Measurements from ENCODE around the gene CNN3. TPM values are rescaled to one million over a fixed set of nuclear protein-coding genes. Genes with fewer than 3 reads are reported as not detected.

Gene CNN3
- total and polyA plus RNA-seq, 2 donors (not counting 1 experiment from before 2014, with no cell fraction given) = 2.3 to 17.2 TPM

DNA sequence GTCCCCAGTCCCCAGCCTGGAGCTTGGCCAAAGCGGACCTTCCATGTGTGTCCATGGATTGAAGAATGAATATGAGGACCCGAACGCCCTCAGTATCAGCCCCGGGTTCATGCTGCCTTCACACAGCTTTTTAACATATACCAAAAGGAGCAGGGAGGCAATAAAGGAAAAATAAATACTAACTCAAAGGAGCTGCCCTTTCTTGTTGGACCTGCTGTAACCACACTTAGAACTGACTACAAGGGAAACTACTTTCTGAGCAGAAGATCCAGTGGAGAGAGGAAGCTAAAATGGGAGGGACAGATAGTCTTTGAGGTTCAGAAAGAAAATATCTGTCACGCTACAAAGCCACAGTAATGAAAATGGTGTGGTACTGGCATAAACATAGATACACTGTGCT, 48.6 kb downstream of the CNN3 start:
- CTCF ChIA-PET = no interaction called here
- no peak for ATAC-seq (ENCODE audit: low read depth)

DNA sequence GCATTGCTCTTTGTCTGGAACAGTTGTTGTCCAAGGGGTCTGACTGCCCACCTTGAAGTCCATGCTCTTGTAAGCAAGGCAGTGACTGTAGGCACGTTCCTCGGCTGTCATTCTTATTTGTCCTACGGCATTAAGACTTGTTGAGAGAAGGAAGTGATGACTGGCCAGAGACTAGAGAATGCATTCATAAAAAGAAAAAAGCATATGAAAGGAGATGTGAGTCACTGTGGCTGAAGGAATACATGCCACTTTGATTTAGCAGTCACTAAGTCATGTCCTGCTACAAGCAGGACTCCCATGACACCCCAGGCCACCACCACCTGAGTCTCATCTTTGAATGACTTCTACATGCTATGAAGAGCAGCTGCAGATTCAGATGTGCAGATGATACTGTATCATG, 50.5 kb downstream of the CNN3 start:
- peaks cover 25% of the 10 kb centered on the region for H3K27me3 Mint-ChIP-seq
- no peaks in the 10 kb centered on the region for H3K36me3 ChIP-seq (replicated peaks in 1 of 2; ENCODE audit: control extremely low read depth in 1 of 2, control insufficient read depth in 1 of 2, extremely low read depth in 1 of 2, insufficient read depth in 2 of 2, low read length in 1 of 2)
- ATAC-seq (ENCODE audit: low read depth) = no peak
- no peaks in the 10 kb centered on the region for H3K4me1 ChIP-seq (ENCODE audit: control insufficient read depth in 2 of 2, insufficient read depth in 2 of 2, low read length in 2 of 2)
- no peak overlapping the region for H3K4me3 Mint-ChIP-seq
- no peaks in the 10 kb centered on the region for H3K4me1 Mint-ChIP-seq
- H3K9ac ChIP-seq (ENCODE audit: low read length) = no peak overlapping the region
- no peak for DNase-seq
- H3K27ac Mint-ChIP-seq = no peak overlapping the region
- H4K20me1 ChIP-seq (ENCODE audit: control insufficient read depth, insufficient read depth, low read length, poor library complexity, severe bottlenecking) = no peaks in the 10 kb centered on the region
- H3K4me2 ChIP-seq (replicated peaks; ENCODE audit: low read depth, low read length, poor library complexity, severe bottlenecking) = no peak overlapping the region
- H3K9me3 Mint-ChIP-seq (ENCODE audit: insufficient read depth) = no peaks in the 10 kb centered on the region
- POLR2A ChIA-PET = no interaction called here
- no peak overlapping the region for H3K4me3 ChIP-seq (ENCODE audit: control extremely low read depth in 1 of 5, extremely low read depth in 1 of 5, insufficient read depth in 1 of 5, low read depth in 2 of 5, low read length in 4 of 5)
- H3K27ac ChIP-seq (ENCODE audit: low read length in 2 of 2) = no peak overlapping the region
- no peaks in the 10 kb centered on the region for H3K9me3 ChIP-seq (ENCODE audit: control extremely low read depth in 1 of 3, control insufficient read depth in 2 of 3, insufficient read depth in 1 of 3, low read length in 2 of 3)
- intact Hi-C loops (cut with micrococcal nuclease) = no loop called here
- CTCF ChIA-PET = interaction anchor here (1.0 to 1.1 kb wide), 2 partner anchors 22 to 165 kb away, joined by 4 read pairs; no protein-coding TSS in a partner anchor
- H2AFZ ChIP-seq (ENCODE audit: insufficient read depth, low read depth, low read length, poor library complexity, severe bottlenecking) = no peak overlapping the region
- H3K79me2 ChIP-seq (ENCODE audit: control insufficient read depth, insufficient read depth, low read length) = no peaks in the 10 kb centered on the region
- no peak for TF ChIP-seq EZH2 (IDR thresholded peaks at IDR 0.05; ENCODE audit: borderline replicate concordance, insufficient read depth, low read depth, low read length, poor library complexity, severe bottlenecking)
- TF ChIP-seq, protein P1, sequence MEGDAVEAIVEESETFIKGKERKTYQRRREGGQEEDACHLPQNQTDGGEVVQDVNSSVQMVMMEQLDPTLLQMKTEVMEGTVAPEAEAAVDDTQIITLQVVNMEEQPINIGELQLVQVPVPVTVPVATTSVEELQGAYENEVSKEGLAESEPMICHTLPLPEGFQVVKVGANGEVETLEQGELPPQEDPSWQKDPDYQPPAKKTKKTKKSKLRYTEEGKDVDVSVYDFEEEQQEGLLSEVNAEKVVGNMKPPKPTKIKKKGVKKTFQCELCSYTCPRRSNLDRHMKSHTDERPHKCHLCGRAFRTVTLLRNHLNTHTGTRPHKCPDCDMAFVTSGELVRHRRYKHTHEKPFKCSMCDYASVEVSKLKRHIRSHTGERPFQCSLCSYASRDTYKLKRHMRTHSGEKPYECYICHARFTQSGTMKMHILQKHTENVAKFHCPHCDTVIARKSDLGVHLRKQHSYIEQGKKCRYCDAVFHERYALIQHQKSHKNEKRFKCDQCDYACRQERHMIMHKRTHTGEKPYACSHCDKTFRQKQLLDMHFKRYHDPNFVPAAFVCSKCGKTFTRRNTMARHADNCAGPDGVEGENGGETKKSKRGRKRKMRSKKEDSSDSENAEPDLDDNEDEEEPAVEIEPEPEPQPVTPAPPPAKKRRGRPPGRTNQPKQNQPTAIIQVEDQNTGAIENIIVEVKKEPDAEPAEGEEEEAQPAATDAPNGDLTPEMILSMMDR (IDR thresholded peaks at IDR 0.05) = no peak
- peaks cover 0 to 9% (median 7%) of the 10 kb centered on the region in 4 experiments for H3K27me3 ChIP-seq (replicated peaks in 1 of 4; ENCODE audit: control extremely low read depth in 1 of 4, control insufficient read depth in 3 of 4, insufficient read depth in 4 of 4, low read length in 3 of 4)
- WGBS (ENCODE audit: insufficient coverage) = 84% methylated on average over 3 of the region's 3 CpGs

More for the DNA sequence above, 48.6 kb downstream of the CNN3 start:
- Histone ChIP-seq H3K79me2 (ENCODE audit: control insufficient read depth, insufficient read depth, low read length) (no peaks in the 10 kb centered on the region), H4K20me1 (ENCODE audit: control insufficient read depth, insufficient read depth, low read length, poor library complexity, severe bottlenecking) (no peaks in the 10 kb centered on the region), H3K4me3 (ENCODE audit: control extremely low read depth in 1 of 5, extremely low read depth in 1 of 5, insufficient read depth in 1 of 5, low read depth in 2 of 5, low read length in 4 of 5) (no peak overlapping the region), H3K9me3 (ENCODE audit: control extremely low read depth in 1 of 3, control insufficient read depth in 2 of 3, insufficient read depth in 1 of 3, low read length in 2 of 3) (no peaks in the 10 kb centered on the region), H3K9ac (ENCODE audit: low read length) (no peak overlapping the region), H3K36me3 (replicated peaks in 1 of 2; ENCODE audit: control extremely low read depth in 1 of 2, control insufficient read depth in 1 of 2, extremely low read depth in 1 of 2, insufficient read depth in 2 of 2, low read length in 1 of 2) (no peaks in the 10 kb centered on the region), H3K27me3 (replicated peaks in 1 of 4; ENCODE audit: control extremely low read depth in 1 of 4, control insufficient read depth in 3 of 4, insufficient read depth in 4 of 4, low read length in 3 of 4) (peaks cover 0 to 9% (median 5%) of the 10 kb centered on the region in 4 experiments), H2AFZ (ENCODE audit: insufficient read depth, low read depth, low read length, poor library complexity, severe bottlenecking) (no peak overlapping the region), H3K27ac (ENCODE audit: low read length in 2 of 2) (no peak overlapping the region), H3K4me1 (ENCODE audit: control insufficient read depth in 2 of 2, insufficient read depth in 2 of 2, low read length in 2 of 2) (no peaks in the 10 kb centered on the region), H3K4me2 (replicated peaks; ENCODE audit: low read depth, low read length, poor library complexity, severe bottlenecking) (no peak overlapping the region)
- H3K4me3 Mint-ChIP-seq = no peak overlapping the region
- peaks cover 4% of the 10 kb centered on the region for H3K4me1 Mint-ChIP-seq
- H3K9me3 Mint-ChIP-seq (ENCODE audit: insufficient read depth) = no peaks in the 10 kb centered on the region
- DNase-seq = no peak
- H3K27me3 Mint-ChIP-seq = peaks cover 24% of the 10 kb centered on the region
- no peak for TF ChIP-seq EZH2 (IDR thresholded peaks at IDR 0.05; ENCODE audit: borderline replicate concordance, insufficient read depth, low read depth, low read length, poor library complexity, severe bottlenecking)
- TF ChIP-seq, protein P1 (IDR thresholded peaks at IDR 0.05) = no peak
- intact Hi-C loops (cut with micrococcal nuclease) = no loop called here
- WGBS (ENCODE audit: insufficient coverage) = 88% methylated on average over 1 of the region's 5 CpGs
- POLR2A ChIA-PET = no interaction called here
- H3K27ac Mint-ChIP-seq = no peak overlapping the region

Measured in B cell (primary cell).